IPS DF 4.7 (cell line): ENCODE results near the gene ADAMTS2.

Source experiments
- DNase-seq: peaks from one replicate; pipeline ENCODE4 v3.0.0-alpha.2; 2013; ENCODE audit warnings: low spot score; ENCODE audit errors: extremely low read depth

The ADAMTS2 gene

DNA sequence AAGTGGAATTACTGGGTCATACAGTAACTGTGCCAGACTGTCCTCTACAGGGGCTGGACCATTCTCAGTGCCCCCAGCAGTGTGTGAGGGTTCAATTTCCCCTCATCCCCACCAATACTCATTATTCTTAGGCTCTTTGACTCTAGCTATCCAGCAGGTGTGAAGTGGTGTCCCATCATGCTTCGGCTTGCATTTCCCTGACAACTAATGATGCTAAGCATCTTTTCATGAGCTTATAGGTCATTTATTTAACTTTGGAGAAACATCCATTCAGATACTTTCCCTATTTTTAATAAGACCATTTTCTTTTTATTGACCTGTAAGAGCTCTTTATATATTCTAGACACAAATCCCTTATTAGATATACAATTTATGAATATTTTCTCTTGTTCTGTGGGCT, 63.6 kb downstream of the ADAMTS2 start:
- DNase-seq = no peak

DNA sequence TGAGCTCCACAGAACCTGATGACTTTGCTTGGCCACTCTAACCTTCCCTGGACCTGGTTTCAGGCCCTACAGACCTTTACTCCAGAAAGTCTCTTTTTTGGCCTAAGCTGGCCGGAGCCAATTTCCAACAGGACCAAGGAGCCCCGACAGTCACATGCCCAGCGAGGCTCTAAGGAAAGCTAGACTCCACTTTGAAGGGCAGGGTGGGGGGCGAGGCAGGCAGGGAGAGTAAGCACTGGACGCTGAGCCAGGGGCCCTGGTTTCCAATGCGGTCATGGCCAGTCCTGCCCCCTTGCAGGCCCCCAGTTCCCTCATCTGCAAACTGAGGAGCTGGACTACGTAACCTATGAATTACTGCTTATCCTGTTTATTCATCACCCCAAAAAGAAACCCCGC, 65.2 kb downstream of the ADAMTS2 start:
- no peak for DNase-seq

DNA sequence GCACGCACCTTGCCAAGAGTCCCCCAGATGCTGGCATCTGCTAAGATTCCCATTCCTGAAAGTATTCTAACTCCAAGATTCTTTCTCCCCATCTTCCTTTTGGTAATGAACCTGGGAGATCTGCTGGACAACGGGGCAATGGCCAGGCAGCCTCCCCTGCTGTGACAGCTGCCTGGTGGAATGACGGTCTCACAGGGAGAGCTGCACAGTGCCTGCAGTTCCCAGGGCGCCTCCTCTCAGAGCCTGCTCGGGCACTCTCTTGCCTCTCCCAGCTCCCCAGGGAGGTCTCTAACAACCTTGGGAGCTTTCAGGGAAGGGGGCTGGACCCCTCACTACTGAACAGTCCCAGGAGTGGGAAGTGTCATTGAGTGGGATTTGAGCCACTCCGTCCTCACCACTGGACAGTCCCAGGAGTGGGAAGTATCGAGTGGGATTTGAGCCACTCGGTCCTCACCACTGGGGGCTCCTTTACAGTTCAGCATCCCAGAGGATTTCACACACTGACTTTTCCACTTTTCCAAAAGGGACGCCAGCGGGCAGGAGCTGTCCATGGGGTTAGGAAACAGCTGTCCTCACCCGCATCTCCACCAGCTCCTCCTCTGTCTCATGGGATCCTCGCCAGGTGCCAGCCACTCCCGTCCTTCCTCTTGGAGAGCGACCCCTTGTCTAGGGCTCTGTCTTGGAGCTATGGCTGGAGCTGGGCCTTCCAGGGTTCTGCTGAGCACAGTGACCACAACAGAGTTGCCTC, 65.7 kb downstream of the ADAMTS2 start:
- no peak for DNase-seq

DNA sequence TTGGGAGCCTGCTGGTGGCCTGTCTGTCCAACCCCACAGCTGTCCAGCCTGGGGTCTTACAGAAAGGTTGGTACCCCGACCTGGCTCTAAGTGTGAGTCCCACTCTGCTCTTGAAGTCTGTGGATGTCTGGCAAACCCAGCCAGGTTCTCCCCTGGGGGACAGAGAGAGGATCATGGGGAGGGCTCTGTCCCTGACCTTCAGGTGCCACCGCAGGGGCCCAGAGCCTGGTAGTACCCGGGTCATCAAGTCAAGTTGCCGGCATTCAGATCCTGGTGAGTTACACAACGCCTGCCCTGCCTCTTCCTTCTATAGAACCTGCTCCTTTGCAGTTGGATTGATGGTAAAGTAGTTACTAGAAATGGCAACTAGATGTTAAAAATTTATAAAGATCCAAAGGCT, 66.7 kb downstream of the ADAMTS2 start:
- no peak for DNase-seq

DNA sequence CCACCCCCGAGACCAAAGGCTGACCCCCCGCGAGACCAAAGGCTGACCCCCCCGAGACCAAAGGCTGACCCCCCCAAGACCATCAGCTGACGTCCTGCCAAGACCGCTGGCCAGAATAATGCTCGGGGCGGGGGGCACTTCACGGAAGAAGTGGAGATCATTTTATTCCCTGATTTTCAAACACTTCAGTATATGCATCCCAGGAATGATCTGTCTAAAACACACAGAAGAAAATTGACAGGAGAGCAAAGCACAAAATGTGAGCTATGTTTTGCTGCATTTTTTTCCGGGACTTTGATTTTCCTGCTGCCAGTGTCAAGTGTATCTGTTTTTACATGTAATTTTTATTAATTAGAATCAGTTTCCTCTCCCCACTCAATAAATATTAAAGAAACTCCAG, 67.1 kb downstream of the ADAMTS2 start:
- DNase-seq = no peak

DNA sequence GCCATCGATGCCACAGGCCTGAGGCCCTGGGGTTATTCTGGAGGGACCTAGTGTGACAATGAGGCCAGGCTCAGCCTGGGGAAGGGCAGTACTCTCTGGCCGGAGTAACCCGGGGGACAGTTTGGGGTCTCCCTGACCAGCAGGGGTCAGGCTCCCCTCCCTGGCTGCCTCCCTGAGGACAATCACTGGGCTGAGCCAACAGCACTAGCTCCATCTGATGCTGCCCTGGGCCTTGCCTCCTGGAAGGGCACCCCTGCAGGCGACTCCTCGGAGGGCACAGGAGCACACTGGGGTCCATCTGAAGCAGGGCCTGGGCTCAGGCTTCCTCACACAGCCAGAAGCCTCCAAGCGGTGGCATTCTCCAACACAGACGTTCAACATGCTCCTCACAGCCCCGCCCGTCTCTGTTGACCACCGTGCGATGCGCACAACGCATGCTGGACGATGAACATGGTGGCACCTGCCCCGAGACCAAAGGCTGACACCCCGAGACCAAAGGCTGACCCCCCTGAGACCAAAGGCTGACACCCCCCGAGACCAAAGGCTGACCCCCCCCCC, 68.3 kb downstream of the ADAMTS2 start:
- no peak for DNase-seq

DNA sequence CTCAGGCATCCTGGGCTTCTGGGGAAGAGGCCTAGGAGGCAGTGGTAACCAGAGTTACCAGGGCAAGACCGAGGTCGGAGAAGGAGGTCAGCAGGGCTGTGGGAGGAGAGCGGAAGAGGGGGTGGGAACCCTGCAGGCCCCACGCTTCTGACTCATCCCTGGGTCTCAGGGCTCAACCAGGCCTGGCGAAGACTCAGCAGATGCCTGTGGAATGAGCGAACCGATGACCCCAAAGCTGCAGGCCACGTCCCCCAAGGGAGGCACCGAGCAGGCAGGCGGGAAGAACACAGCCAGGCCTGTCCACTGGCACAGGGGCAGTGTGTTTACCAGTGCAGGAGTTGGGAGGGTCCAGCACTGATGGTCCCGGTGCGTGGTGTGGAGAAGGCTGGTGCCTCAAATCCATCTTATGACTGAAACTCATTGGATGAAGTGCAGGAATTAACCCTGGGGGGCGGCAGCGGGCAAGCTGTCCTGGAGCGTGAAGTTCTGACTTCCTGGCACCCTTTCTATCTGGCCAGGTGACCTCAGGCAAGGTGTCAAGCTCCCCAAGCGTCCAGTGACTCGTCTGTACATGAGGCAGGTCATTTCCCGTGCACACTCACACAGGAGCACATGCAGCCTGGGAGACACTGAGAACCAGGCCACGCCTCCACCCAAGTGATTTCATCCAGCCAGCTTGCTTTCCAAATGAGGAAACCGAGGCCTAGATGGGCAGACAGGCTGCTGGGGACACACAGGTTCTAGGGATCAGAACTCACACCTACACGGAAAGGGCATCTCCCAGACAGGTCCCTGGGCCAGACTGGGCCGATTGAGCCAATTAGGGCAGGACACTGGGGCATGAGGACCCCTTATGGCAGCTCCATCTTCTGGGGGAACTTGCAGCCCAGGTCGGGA, 69.1 kb downstream of the ADAMTS2 start:
- no peak for DNase-seq

DNA sequence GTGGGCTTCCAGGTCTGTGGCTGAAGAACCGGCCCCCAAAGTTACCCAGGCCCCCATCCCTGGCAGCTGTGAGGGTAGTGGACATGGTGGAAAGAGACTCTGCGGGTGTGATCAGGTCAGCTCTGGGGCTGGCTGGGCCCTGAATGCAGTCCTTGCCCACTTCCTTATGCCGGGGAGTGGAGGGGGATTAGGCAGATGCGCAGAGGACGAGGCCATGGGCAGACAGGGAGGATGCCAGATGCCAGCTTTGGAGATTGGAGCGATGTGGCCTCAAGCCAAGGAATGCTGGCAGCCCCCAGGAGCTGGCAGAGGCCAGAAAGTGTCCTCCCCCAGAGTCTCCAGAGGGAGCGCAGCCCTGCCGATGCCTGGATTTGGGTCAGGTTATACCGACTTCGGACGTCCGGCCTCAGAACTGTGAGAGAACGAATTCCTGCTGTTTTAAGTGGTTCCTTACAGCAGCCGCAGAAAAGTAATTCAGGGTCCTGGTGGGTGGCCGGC, 69.8 kb downstream of the ADAMTS2 start:
- no peak for DNase-seq

DNA sequence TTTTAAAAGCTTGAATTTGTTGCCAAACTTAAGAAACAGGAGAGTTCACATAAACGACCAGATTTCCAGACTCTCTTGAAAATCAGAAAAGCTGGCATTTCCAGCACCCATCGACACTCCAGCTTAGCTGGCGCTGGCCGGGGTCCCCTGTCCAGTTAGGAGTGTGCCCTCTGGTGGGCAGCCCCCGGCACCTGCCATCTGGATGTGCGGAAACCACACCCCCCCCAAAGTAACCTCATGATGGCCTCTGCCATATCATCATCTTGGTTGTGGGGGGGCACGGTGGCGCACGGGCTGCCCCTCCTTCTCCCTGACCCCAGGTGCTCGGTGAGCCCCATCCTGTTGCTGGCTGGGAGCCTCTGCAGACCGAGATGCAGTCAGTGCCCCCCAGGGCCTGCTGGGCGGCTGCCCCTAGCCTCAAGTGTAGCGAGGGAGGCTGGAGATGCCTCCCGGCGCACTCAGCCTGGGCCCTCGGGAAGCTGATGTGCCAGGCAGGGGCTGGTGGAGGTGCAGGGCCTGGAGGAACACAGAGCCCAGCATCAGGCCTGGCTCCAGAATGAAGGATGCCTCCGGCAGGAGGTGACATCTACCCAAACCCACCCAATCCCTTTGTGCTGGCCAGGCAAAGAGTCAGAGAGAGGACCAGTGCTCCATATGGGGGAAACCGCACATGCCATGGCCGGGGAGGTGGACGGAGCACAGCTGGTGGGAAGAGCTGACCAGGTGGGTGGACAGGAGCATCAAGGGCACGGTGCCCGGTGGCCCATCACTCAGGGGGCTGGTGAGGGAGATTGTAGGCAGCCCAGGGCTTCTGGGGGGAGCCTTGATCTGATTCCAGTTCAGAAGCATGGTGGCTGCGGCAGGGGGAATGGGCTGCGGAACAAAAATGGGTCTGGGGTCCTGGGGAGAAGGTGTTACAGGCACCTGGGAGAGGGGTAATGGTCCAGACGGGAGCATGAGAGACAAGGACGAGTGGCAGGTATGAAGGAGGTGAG, 70.6 kb downstream of the ADAMTS2 start:
- DNase-seq = no peak

DNA sequence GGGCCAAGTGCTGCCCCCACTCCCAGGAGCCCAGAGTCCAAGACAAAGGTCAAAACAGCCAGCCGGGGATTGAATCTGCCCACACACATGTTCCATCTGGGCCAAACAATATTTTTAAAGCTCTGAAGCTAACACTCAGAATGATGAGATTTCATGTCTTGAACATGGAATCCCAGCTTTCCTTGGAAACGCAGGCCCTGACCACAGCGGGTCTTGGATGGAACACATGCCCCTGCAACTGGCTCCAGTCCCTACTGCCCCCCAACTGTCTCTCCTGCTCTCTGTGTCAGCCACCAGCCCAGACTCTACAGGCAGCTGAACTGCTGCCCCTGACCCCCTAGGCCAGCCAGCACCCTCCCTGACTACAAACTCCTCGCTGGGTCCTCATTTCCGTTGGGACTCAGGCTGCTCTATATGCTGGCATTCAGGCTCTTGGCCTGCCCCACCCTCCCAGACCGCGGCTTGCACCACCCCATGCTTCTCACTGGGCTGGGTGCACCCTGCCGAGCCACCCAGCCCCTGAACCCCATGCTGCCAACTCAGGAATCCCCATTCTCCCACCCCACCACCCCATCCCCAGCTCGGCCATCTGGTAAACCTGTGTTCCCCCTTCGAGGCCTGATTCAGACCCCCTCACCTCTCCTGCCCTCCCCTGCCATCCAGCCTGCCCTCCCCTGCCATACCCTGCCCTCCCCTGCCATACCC, 71.7 kb downstream of the ADAMTS2 start:
- no peak for DNase-seq

DNA sequence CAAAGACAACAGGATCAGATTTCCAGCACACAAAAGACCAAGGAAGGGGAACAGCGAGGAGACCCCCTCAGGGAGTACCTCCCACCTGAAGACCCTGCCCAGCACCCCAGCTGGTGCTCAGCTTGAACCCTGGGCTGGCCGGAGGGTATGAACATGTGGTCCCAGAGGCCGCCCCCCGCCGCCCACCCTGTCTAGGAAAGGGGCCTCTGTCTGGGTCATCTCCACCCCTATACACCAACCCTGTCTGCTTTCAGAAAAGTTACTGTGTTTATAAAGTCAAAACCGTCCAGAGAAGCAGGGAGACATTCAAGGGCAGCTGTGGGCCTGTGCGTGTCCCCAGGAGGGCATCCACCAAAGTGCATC, 72.2 kb downstream of the ADAMTS2 start:
- no peak for DNase-seq

DNA sequence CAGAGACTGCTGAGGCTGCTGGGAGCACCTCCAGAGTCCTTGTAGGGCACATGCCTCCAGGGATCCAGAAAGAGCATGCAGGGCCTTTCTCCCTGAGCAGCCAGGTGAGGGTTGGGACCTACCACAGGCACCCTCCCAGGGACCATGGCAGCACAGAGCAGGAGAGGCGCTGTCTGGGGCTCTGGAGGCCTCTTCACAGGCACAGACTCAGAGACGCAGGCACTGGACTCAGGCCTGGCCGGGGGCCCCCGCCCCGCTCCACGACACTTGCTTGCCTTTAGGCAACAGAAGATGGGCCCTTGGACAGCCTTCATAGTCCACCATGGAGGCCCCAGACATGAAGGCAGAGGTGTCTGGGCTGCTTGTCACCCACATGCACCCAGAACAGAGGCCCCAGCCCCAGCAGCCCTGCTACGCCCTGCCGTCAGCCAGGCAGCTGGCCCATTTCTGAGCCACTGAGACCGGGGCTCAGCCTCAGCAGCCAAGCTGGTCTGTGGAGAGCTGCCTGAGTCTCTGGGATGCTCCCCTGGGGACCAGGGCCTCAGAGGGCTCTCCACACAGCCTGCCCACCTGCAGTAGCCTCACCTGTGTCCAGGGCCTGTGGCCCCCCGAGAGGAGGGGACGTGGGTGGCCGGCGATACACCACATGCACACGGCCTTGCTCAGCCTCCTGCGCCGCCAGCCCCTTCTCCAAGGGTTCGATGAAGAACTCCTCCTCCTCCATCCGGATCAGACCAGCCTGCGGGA, 72.8 kb downstream of the ADAMTS2 start:
- no peak for DNase-seq

DNA sequence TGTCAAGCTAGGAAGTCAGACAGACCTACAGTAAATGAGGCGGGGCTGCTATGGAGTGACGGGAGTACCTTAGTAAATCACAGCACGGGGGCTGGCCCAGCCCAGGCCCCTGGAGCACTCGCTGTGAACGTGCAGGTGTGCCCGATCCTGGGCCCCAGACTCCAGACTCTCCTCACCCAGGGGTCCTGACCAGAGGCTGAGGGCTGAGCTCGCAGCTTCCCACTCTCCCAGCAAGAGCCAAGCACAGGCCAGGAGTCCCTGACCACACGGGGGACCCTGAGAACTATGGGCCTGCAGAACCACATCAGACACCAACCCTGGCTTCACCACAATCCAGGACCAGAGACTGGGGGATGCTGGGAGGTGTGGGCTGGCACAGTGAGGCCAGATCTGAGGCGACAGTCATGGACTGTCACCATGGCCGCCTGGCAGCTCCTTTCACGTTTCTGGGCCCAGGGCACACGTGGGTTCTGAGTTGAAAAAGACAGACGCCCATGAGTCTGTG, 73.4 kb downstream of the ADAMTS2 start:
- DNase-seq = no peak

DNA sequence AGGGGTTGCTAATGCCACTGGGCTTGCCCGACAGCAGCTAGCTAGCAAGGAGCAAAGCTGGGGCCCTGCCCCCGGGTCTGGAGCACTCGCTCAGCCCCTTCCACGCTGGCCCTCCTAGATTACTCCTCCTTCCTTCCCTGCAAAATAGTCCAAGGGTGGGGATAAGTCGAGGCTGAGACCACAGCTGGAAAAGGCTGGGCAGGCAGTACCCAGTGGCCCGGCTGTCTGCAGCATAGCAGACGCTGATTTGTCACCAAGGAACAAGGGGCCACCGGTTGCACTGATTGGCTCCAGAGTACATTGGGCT, 73.9 kb downstream of the ADAMTS2 start:
- DNase-seq = no peak

DNA sequence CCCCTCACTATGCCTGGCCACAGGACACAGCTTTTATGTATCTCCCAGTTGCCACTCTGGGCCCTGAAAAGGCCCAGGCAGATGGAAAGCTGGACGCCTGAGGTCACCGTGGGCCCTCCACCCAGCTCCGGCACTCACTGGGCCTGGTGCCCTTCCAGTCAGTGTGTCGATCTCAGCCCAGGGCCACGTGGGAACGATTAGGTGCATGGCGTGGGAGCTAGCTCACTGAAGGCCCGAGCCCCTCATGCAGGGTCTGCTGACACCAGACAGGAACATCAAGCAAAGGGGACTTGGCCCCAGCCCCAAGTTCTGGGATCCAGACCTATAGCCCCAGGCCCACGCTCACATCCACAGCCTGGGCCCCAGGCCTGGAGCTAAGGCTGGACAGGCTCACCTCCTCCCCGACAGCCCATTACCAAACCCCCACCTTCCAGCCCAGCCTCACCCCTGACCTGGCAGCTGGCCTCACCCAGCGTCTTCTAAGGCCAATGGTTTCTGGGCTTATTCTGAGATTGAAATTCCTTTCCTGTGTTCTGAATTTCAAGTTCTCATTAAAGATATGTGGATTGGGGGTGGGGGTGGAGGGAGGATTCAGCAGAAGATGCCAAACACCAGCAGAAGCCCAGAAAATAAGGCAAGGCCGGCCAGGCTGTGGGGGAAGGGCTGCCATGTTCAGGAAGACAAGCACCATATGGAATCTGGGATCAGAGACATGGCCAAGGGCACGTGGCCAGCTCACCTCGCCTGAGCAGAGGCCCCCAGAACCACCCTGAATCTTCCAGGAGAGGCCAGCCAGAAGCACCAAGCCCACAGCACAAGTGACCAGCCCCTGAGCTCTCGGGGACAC, 74.5 kb downstream of the ADAMTS2 start:
- no peak for DNase-seq

DNA sequence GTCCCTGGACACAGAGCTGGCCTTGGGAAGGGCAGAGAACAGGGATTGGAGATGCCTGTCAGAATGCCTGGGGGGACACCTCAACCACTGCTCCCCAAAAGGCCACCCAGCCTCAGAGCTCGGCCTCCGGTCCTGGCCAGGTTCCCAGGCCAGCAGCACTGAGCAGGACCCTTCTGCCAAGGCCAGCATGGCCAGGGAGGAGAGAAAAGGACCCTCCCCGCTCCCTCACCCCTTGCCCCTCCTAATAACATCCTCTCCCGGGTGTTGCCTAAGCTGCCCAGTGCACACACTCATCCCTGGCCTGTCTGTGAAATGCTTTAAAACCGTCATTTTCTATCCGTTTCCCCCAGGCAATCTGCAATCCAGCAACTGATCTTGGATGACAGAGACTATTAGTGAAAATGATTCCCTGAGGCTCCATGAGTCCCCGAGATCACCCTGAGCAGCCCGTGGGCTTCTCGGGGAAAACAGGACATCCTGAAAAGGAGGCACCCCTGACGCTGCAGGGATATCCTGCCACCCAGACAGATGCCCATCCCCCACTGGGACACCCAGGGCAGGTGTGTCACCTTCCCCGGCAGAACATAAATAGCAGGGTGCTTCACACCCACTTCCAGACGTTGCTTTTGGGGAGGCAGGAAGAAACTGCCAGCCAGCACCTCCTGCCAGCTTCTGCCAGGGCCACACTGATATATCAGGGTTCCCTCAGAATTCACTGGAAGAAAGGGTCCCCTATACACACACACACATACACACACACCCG, 75.3 kb downstream of the ADAMTS2 start:
- DNase-seq = no peak

DNA sequence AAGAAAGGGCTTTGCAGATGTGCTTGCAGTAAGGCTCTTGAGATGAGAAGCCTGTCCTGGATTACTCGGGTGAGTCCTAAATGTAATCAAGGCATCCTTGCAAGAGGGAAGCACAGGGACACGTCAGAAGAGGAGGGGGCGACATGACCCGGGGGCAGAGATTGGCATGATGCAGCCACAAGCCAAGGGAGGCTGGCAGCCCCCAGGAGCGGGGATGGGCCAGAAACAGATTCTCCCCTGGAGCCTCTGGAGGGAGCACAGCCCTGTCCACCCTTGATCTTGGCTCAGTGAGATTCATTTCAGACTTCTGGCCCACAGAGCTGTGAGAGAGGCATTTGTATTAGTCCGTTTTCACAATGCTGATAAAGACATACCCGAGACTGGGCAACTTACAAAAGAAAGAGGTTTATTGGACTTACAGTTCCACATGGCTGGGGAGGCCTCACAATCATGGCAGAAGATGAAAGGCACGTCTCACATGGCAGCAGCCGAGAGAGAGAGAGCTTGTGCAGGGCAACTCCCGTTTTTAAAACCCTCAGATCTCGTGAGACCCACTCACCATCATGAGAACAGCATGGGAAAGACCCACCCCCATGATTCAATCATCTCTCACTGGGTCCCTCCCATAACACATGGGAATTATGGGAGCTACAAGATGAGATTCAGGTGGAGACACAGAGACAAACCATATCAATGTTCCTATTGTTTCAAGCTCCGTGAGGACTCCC, 76.1 kb downstream of the ADAMTS2 start:
- DNase-seq = no peak
